ENCODE results near the gene NEUROD6.

NEUROD6 gene

DNA sequence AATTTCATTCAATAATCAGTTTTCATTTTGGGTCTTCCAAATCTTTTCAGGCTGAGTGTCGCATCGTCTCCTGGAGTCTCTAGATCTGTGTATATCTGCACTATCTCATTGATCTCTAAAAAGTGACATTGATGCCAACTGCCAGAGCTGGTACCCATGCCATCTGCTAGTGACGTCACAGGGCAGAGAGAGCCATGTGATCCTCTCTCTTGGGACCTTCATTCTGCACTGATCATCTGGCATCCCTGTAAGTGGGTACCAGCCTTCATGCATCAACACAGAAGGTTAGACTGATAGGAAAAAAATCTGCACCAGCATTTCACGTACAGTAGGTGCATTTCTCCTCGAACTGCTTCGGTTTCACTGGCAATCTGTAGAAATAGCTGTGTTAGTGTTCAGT lies at the start of gene NEUROD6:
Gene NEUROD6 (minus strand): TSS at position 124 of the 400 bp plus-strand sequence. CDS start 1,458 bp downstream, outside the sequence.
- no peak for DNase-seq (ENCODE audit: low read depth in 2 of 2)

DNA sequence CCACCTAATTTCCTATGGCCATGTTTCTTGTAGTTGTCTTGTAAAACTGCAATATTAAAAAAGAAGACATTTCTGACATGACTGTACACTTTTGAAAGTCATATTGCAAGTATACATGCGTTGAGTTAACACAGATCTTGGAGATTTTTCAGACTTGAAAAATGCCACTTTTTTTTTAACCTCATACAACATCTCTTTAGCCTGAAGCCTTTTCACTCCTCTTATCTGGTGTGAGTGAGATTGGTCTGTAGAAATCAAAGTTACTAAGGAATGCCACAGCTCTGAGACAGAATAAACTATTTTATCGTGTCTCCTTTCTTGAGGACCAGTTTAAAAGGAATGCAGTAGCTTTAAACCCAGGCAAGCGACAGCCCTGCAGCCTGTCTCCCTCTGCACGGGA lies 43.9 kb upstream of the NEUROD6 start:
- no peak for DNase-seq (ENCODE audit: low read depth in 2 of 2)

DNA sequence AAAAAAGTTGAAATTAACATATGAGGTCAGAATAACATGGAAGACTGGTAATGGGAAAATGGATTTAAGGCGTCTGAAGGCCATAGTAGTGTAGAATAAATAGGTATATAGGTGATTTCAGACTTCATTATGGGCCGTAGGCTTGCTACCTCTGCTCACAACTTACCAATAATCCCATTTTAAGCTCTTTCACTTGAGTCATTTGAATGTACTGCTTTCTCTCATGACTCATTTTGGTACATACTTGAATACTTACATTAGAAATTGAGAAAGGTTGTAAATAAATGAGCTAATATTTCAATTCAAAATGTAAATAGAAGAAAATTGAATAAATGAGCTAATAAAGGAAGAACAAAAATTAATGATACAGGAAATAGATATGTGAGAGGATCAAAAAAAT lies 42.2 kb upstream of the NEUROD6 start:
- DNase-seq (ENCODE audit: low read depth in 2 of 2), result no peak

DNA sequence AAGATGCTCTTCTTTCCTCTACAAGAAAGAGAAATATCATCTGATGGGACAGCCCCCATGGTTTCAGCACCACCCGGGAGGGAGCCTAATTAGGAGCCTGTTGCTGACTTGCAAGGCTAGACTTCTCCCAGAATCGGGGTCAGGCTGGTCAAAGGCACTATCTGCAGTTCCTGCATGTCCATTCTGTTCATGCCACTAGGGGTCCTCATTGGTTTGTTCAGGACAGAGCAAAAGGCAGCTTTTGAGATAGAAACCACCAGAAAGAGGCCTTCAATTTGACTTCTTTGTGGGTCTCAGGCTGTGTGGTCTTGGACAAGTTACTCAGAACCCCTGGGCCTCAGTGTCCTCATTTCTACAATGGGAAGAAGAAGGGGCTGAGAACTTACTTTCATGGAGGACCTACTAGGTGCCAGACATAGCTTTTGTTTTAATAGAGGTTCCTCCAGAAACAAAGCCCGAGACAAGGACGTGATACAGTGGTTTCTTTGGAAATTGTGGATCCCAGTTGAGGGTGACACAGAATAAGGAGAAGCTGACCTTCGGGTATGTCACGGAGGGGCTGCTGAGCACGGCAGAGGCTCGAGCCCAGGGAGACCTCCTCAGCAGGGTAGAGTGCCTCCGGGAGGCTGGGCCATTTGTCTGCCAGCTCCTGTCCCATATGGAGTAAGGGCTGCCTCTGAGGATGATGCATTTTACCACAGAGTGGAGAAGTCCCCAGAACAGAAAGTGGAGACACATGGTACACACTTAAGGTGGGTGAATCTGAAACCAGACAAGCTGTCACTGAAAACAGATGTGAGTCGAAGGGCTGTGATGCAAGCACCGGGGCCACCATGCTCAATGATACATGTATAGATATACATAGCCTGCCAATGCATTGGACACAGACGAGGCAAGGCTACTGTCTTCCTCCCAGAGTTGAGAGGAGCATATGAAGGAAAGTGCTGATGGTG lies 33.1 kb upstream of the NEUROD6 start:
- no peak for DNase-seq (ENCODE audit: low read depth in 2 of 2)

DNA sequence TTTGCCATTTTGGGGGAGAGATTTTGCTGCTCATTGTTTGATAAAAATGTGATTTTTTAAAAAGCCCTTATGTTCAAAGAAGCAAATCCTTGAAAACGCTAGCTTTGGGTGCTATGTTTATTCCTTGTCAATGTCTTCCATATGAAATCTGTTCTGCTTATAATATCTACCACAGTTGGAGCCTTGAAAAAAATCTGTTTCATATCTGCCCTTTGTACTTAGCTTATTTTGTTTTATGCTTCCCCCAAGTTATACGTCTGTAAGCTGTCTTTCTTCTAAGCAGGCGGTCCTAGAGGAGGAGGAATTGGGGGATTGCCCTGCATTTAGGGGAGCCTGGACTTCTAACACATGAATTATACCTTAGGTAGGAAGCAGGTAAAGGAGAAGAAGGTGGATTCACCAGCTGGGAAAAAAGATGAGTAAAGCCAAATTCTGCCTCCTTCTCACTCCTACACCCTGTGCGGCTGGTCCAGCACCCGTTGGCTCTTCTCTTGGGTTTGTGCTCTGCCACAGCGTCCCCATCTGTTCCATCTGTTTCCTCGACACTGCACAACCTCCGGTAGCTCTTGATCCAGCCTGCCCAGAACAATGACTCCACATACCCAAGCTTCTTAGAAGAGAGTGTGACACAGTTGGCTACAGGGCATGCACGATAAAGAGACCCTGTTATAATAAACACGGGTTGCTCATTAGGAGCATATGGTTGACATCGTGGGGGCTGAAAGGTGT lies 31.9 kb upstream of the NEUROD6 start:
- no peak for DNase-seq (ENCODE audit: low read depth in 2 of 2)

DNA sequence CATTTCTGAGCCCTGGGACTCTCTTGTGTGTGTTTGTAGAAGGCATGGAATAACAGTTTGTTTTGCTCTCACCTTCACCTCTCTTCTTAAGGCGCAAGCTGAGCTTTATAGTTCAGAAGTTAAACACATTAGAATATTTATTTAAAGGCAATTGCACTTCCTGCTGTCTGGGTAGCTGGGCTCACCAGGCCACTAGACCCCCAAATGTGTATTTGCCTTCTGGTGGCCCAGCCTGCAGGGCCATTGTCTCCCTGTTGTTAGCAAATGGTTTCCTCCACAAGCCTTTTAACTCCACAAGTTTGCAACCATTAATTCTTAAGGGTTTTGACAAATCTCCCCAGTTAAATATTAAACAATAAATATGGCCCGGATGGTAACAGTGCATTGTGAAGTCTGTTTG lies 31.1 kb upstream of the NEUROD6 start:
- no peak for DNase-seq (ENCODE audit: low read depth in 2 of 2)

DNA sequence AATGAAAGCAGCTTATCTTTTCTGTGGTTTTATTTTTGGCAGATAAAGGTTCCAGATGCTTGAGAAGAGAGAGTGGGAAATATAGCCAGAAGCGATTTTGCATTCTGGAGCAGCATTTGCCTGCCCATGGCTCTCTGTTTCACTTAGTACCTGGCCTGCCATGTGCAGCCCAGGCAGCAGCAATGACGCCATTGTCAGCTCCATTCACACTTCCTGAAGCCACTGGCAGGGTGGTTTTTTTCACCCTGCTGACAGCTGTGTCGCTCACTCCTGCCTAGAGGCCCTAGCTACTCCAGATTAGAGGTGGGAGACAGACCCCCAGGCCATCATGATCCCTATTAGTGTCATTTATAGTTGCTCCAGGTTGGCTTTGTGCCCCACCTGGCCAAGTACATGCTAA lies 30.1 kb upstream of the NEUROD6 start:
- DNase-seq (ENCODE audit: low read depth in 2 of 2), result no peak

DNA sequence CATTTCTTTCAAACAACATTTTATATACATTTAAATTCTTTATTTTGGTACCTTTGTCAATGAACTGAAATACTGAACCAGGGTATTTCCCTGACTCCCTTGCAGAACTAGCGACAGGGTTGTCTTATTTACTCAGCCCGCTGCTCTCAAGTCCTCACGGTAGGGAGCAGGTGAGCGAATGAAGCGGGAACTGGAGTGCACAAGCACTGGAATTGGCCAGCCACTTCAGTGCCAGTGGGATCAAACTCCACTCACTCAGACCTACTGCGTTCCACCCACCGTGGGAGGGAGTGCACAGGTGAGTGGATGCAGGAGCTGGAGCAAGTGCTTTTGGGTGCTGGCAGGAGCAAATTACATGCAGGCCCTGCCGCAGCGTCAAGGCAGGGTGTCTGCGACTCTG lies 28.1 kb upstream of the NEUROD6 start:
- no peak for DNase-seq (ENCODE audit: low read depth in 2 of 2)

DNA sequence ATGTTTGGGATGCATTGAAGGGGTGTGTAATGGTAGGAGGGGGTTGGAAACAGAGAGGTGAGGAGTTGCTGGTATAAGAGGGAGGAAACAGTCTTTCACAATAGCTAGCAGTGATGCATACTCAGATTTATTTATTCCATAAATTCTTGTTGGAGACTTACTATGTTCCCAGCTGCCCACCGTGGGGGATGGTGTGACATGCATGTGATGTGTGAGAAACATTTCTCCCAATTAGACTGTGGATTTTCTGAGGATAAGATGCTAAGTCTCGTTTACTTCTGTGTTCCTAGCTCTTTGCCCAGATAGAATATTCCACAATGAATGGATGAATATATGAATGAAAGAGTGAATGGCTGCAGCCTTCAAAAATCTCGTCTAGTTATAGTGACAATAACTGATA lies 23.0 kb upstream of the NEUROD6 start:
- DNase-seq (ENCODE audit: low read depth in 2 of 2), result no peak

DNA sequence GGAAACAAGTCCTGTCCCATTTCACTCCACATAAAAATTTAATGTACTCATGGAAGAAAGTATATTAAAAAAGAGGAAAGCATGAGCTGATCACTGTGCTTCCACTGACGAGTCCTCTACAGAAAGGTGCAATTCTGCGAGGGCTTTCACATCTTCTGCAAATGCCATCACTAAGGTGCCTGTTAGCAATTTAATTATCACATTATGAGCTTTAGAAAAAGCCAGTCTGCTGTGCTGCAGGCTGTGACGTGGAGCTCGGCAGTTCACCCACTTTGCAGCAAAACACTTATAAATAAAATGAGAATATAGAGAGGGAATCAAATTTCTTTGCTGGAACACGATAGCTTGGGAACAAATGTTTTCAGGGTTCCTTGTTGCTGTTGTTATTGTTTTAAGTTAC lies 22.5 kb upstream of the NEUROD6 start:
- DNase-seq (ENCODE audit: low read depth in 2 of 2), result no peak

DNA sequence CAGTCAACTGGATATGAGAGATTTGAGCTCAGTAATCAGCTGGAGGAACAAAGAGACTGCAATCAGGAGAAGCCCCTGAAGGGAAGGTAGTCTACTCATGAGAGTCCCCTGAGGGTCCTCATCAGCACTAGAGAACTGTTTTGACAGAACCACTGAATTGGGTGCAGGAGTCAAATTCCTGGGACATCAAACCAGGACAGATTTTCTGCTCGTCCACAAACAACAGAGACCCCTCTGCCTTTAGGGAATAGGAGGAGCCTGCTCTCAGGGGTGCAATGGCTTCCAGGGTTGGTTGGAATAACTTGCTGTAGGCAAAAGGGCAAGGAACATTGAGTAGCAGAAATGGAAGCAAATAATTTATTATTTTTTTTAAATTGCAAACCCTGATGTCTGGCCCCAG lies 21.9 kb upstream of the NEUROD6 start:
- DNase-seq (ENCODE audit: low read depth in 2 of 2), result no peak

DNA sequence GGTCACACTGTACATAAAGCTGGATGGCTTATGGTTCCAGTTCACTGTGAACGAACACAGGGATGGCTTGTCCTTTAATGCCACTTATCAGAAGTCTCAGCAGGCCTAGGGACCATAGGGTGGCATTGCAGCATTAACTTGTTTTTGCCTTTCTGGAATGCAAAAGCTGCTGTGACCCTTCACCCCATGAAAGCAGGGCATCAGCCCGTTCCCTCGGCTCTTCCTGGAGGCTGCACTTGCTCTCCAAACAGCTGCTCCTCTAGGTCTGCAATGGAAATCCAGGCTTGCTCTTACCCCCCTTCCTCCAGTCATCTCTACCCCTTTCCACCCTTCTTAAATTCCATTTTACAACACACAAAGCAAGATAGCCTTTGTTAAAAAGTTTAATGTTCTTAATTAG lies 17.9 kb upstream of the NEUROD6 start:
- no peak for DNase-seq (ENCODE audit: low read depth in 2 of 2)

DNA sequence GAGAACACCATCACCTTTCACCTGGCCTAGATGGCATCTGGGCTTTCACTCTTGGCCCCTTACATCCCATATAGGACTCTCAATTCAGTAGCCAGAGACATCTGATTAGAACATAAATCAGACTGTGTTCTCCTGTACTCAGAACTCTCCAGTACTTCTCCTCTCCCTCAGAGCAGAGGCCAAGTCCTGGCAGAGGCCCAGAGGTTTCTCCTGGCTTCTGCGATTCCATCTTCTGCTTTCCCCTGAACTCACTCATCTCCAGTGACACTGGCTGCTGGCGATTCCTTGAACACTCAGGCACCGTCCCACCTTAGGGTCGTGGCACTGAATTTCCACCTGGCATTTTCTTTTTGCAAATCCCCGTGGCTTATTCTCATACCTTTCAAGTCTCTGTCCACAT lies 4.9 kb upstream of the NEUROD6 start:
- no peak for DNase-seq (ENCODE audit: low read depth in 2 of 2)

DNA sequence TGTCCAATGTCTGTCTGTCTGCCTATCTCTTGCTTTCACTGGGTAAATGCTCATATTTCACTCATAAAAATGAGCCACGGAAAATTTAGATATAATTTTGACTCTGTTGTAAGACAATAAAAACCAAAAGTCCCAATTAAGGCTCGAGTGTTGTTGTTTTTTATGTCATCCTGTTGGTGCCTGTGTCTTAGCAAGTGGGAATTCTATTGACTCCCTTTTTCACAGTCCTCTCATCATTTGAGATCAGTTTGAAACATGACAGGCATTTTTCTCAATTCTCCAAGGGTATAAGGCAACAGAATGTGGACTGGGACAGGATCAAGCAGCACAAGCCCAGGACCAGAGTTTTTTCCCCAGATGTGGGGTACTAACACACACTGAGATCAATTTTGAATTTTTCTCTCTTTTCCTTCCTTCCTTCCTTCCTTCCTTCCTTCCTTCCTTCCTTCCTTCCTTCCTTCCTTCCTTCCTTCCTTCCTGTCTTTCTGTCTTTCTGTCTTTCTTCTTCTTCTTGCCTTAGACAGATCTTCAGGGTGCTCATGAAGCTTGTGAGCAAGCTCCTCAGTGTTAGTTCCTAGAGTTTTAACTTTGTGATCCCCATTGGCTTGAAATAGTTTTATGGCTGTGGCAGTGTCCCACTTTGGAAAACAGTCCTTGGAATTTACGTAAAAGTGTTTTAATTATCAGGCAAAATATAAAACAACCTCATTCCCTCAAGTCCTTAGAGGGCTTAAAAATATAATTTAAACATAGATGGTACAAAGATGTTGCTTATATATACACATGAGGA lies 3.2 kb upstream of the NEUROD6 start:
- DNase-seq (ENCODE audit: low read depth in 2 of 2), result no peak

DNA sequence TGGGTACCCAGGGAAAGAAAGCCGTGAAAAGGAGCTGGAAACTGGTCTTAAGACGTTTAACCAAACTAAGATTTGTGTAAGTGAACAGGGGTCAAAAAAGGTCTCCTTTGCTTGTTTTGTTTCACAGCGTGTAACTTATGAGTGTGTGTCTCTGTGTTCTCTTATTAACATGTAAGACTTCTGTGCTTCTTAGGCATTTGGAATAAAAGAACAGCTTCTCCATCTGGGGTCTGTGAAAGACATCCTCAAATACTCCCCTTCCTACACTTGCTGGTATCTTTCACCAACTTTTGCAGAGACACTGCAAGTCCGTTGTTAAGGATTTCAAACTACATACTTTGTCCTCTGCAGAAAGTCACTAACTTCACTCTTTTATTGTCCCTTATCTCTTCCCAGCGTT lies 615 bp upstream of the NEUROD6 start:
- no peak for DNase-seq (ENCODE audit: low read depth in 2 of 2)

DNA sequence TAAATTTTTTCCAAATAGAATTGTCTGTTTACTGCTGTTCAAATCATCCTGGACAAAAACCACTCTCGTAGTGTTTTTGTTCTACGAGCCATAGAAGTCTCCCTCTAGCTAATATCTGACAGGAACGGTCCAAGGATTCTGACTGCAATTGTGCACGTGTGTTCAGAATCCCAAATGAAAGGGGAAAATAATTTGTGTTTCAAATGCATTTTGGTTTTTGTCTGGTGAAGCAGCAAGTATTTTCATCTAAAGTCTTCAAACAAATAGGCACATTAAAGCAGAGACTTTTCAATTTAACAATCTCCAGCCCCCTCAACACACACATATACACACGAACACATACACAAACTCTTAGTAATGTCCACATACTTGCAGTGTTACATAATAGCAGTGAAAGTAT lies 475 bp downstream of the NEUROD6 start:
- no peak for DNase-seq (ENCODE audit: low read depth in 2 of 2)

DNA sequence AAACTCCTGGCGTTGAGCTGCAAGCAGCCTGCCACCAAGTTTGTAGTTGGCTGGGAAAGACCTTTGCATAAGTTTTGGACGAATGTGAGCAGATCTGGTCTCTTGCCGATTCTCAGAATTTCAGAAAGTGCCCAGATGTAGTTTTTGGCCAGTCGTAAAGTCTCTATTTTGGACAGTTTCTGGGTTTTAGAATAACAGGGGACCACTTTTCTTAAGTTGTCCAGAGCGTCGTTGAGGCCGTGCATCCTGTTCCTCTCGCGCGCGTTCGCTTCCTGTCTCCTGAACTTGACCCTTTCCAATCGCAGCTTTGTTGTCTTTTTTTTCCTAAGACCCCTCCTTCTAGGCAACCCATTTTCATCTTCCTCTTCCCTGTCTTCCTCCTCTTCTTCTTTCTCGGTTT lies 1.8 kb downstream of the NEUROD6 start:
- no peak for DNase-seq (ENCODE audit: low read depth in 2 of 2)

DNA sequence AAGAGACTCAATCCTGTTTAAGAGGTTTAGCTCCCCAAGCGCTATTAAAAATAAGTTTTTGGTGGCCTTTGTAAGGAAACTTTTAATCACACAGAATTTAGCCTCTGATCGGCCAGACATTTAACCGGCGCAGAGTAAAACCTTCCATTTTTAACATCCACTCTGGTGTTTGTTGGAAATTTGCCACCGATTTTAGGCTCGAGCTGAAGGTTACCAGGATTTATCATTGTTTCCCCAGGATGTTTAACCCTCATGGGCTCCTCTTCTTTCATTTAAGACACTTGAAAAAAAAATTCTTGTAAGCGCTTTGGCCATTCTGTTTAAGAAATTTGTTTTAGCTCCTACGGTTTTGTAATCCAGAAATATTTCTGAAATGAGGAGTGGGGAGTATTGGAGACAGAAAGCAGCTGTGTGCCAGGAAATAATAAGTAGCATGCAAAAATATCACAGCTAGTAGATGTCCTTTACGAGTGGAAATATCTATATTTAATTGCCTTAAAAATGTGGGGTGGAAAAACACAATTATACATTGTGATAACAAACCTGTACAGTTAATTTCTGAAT lies 3.4 kb downstream of the NEUROD6 start:
- no peak for DNase-seq (ENCODE audit: low read depth in 2 of 2)

DNA sequence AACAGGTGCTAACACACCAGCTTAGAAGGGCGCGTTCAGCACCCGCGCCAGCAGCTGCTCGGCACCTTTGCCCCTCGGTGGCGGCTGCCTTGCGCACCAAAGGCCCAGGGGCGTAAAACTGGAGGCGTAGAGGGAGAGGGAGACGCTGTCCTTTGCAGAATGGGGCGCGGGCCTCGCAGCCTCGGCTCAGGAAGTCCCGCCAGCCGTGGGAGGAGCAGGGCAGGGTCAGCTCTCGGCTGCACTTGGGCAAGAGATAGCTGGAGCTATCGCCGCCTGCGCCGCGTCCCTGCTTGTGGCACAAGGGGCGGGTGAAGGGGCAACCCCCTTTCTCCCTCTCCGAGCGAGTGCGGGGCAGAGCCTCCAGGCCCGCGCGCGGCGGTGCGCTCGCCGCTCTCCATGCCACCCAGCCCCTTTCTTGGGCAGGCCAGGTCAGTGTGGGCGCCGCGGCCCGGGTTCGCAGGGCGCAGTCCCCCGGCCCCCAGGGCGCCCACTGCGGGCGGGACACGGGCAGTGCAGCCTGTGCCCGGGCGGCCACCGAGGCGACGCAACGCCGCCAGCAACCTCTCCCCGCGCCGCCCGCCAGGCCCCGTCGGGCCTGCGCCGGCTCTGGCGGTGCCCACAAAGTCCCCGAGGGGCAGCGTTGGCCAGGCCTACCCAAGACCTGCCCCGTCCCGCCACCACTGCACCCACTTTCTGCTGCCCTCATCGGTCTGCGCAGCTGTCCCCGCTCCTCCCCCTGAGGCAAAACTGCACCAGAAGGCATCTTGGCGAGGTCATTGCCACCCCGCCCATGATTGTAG lies 4.1 kb downstream of the NEUROD6 start:
- DNase-seq (ENCODE audit: low read depth in 2 of 2), result no peak

DNA sequence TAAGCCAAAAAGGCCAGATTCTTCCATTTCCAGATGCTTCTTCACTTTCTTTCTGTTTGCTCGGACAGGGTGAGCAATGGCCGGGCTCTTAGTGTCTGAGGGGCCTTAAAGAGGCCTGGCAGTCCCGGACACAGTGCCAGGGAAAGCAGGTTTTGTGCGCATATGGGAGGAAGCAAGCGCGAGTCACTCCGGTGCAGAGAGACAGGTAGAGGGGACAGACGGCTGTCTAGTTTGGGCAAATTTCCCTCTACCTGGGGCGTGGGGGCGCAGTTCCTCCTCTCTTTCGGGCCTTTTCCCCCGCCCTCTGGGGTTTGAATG lies 4.7 kb downstream of the NEUROD6 start:
- no peak for DNase-seq (ENCODE audit: low read depth in 2 of 2)

DNA sequence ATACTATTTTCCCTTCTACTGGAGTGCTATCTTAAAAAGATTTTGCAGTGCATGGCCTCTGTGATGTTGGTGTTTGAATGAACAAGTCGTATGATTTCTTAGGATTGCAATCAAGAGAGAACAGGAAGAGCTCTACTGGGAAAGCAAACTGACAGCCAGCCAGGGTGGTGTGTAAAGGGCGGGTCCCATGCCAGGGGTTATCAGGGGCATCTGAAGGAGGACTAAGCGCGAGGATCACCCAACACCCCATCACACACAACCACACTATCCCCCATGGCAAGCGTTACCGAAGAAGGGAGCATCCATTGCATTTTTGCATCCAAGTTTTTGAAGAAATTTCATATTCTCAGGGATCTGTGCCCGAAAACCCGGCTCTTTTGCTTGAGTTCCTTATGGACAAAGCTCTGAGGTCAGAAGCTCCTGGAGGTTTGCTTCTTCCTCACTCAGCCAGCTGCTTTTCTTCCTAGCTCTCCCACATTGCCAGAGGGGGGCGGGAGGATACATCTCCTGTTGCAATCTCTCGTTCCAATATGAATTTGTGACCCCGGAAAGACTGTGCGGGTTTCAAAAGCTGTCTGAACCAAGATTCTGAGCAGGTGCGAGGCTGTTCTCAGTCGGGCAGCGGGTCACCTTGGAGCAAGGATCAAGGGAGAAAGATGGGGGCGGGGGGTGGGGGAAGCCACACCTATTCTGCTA lies 5.2 kb downstream of the NEUROD6 start:
- DNase-seq (ENCODE audit: low read depth in 2 of 2), result no peak
